Epithelial cell of proximal tubule (primary cell): ENCODE results near the gene CIP2A. TPM values are rescaled to one million over a fixed set of nuclear protein-coding genes. Genes with fewer than 3 reads are reported as not detected.
A peak's percentile ranks its signal among the peaks of the same experiment; 100 is the strongest.

Source experiments
- DNase-seq: peaks from one replicate; pipeline ENCODE4 v3.0.0-alpha.2; 2011; ENCODE audit warnings: low read depth
- H3K4me3 ChIP-seq: 2 replicates; pipeline ENCODE4 v1.5.1; 2011; ENCODE audit warnings: low read depth, mild to moderate bottlenecking, low read length
- total RNA-seq: library from RNA; depleted of rRNA; stranded (reverse); fragments of >200 nt; gene quantifications from 2 replicates; pipeline ENCODE4 v1.2.3, GENCODE V29; 2015
- TF ChIP-seq, protein P1 (sequence below): conservative IDR thresholded peaks from 2 replicates; pipeline ENCODE4 v1.5.1; 2012; ENCODE audit warnings: low read depth, mild to moderate bottlenecking, low read length

The CIP2A gene
- total RNA-seq, 1 donor from 2014 or later: 72.9 TPM

DNA sequence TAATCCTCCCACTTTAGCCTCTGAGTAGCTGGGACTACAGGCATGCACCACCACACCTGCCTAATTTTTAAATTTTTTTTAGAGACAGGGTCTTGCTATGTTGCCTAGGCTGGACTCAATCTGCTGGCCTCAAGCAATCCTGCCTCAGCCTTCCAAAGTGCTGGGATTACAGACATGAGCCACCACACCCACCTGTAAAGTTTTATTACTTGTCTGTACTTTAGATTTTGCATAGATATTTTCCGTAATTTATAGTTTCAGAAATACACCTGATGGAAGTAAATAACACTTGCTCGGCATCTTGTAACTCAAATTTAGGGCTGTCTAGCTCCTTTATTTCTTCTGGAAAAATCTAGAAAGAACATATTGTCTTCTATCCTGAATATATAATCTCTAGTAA is 6.1 kb upstream of the CIP2A start:
- no peak for DNase-seq
- TF ChIP-seq, protein P1, sequence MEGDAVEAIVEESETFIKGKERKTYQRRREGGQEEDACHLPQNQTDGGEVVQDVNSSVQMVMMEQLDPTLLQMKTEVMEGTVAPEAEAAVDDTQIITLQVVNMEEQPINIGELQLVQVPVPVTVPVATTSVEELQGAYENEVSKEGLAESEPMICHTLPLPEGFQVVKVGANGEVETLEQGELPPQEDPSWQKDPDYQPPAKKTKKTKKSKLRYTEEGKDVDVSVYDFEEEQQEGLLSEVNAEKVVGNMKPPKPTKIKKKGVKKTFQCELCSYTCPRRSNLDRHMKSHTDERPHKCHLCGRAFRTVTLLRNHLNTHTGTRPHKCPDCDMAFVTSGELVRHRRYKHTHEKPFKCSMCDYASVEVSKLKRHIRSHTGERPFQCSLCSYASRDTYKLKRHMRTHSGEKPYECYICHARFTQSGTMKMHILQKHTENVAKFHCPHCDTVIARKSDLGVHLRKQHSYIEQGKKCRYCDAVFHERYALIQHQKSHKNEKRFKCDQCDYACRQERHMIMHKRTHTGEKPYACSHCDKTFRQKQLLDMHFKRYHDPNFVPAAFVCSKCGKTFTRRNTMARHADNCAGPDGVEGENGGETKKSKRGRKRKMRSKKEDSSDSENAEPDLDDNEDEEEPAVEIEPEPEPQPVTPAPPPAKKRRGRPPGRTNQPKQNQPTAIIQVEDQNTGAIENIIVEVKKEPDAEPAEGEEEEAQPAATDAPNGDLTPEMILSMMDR: no peak
- H3K4me3 ChIP-seq: no peak overlapping the region

DNA sequence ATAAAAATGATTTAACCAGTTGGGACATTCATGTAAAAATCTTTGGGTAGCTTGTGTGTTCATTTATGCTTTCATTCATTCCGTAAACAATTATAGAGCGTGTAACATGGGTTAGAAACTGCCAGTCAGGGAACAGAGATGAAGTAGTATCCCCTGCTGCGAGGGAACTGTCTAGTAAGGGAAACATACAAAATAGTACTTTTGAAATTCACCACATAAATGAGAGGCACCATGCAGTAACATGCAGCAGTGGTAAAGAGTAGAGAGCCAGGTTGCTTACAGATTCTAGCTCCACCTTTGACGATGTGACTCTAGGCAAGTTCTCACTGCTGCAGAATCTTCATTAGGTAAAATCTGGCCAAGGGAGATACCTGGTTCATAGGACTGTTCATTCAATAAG is 1.2 kb upstream of the CIP2A start:
- peak overlapping the region; percentile 84 for H3K4me3 ChIP-seq
- DNase-seq: no peak
- TF ChIP-seq, protein P1: no peak

DNA sequence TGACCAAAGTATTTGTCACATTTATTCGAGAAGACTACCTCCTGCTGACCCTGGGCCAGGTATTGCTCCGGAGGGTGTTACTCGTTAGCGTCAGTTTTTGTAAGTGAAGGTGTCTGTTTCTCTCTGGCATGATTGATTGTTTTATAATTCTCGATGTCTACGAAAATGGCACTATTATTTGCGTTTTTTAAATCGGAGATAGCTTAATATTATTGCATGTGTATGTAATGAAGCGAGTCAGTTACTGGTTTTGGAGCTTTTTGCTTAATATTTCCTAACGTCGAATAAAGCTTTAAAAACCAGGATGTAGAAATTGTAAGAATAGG is 723 bp upstream of the CIP2A start:
- no peak for DNase-seq
- H3K4me3 ChIP-seq: peak overlapping the region; percentile 84
- TF ChIP-seq, protein P1: peak; percentile 24

DNA sequence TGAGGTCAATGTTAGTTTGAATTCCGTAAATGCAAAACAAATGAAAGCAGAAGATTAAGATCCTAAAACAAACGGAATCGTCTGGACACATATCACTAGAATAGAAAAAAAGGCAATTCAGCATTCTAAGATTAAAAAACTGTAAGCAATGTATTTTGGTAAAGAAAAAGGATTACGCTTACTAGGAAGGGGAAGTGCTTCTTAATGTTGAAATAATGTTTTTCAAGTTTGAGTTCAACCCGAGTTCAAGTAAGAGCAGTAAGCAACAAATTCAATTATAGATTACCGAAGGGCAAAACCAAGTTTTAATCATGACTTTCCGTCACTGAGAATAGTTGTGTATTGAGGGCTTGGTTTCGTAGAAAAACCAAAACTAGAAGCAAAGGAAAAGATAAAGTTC is 637 bp downstream of the CIP2A start:
- TF ChIP-seq, protein P1: no peak
- peak overlapping the region; percentile 84 for H3K4me3 ChIP-seq
- DNase-seq: no peak

DNA sequence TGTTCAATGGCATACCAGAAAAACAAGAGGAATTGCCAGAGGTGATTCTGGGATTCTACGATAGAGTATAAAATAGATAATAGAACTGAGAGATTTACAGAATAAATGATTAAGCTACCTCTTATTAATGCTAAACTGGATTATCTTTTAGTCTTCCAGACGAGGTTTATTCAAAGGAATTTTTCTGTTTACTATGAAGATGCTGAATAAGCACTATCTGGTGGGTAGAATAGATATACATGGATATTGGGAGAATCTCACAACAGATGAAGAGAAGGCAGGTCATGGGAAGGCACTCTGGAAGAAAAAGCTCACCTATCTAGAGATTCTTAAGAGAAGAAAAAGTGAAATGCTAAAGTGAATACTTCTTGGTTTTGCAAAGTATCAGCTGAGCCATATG is 11.2 kb downstream of the CIP2A start:
- no peak overlapping the region for H3K4me3 ChIP-seq
- TF ChIP-seq, protein P1: no peak
- DNase-seq: no peak

DNA sequence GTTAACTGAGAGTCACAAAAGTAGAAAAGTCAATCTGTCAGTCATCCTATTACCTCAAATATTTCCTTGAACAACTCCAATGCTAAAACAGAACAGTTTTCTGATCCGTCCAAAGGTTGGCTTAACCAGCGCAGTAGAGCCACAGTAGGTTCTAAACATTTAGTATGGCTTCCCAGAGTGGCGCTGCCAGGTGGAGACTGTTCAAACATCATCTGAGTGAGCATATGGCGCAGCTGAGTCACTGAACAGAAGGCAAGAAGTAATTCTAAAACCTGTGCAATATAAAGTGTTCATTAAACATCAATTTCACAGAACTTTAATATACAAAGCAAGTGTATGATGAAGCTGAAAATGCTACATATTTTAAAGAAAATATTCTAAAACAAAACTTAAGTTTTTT is 19.9 kb downstream of the CIP2A start:
- TF ChIP-seq, protein P1: no peak
- no peak overlapping the region for H3K4me3 ChIP-seq
- no peak for DNase-seq

DNA sequence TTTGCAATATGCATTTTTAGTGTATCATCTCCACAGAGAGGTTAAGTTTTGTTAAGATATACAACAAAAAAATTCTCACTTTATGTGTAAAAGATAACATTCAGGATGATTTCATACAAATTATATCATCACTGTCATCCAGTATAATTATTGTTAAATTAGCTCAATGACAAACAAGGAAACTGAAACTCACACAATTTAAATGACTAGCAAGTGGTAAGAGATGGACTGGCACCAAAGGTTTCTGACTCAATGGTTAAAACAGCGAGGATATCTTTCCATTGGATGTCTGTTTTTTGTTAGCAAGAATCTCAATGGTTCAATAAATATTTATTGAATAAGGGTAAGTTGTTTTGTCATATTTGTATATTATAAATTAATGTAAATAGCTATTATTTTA is 22.6 kb downstream of the CIP2A start:
- DNase-seq: no peak
- no peak overlapping the region for H3K4me3 ChIP-seq
- TF ChIP-seq, protein P1: no peak
